Heart right ventricle (tissue), 16 donors: Measurements from ENCODE around the gene C10orf67. TPM values are rescaled to one million over a fixed set of nuclear protein-coding genes. Genes with fewer than 3 reads are reported as not detected.

Source experiments
- ATAC-seq, 8 donors: fragments of 200-7000 bp; cut with Tn5 transposase; one replicate each; pipeline ENCODE4 v1.9.1; 2020; ENCODE audit warnings: mild to moderate bottlenecking in 8 of 8, moderate library complexity in 8 of 8, moderate number of reproducible peaks in 1 of 8
- DNase-seq, 2 donors: peaks; one replicate each; pipeline ENCODE4 v3.0.0-alpha.2; 2020
- H3K27ac ChIP-seq, 10 donors: fragments of 200-600 bp; sonication (generic) in 2 of 10; one replicate each; pipeline versions ENCODE4 v1.5.0 to v1.8.0; 2020 to 2022; ENCODE audit warnings: mild to moderate bottlenecking in 3 of 10
- H3K27me3 ChIP-seq, 7 donors: fragments of 200-600 bp; one replicate each; pipeline ENCODE4 v1.8.0; 2021 to 2022; ENCODE audit warnings: mild to moderate bottlenecking in 2 of 7
- H3K36me3 ChIP-seq, 9 donors: fragments of 200-600 bp; sonication (generic) in 1 of 9; one replicate each; pipeline versions ENCODE4 v1.5.0 to v1.8.0; 2020 to 2022; ENCODE audit warnings: mild to moderate bottlenecking in 2 of 9
- H3K4me1 ChIP-seq, 9 donors: fragments of 200-600 bp; sonication (generic) in 1 of 9; one replicate each; pipeline versions ENCODE4 v1.5.0 to v1.8.0; 2020 to 2022; ENCODE audit warnings: mild to moderate bottlenecking in 4 of 9
- H3K4me3 ChIP-seq, 10 donors: fragments of 200-600 bp; sonication (generic) in 2 of 10; one replicate each; pipeline versions ENCODE4 v1.5.0 to v1.8.0; 2020 to 2022; ENCODE audit warnings: mild to moderate bottlenecking in 7 of 10, moderate library complexity in 2 of 10
- H3K9me3 ChIP-seq, 11 donors: fragments of 200-600 bp in 10 of 11; sonication (generic) in 2 of 11; one replicate each; pipeline versions ENCODE4 v1.5.0 to v1.8.0; 2013 to 2022; ENCODE audit warnings: mild to moderate bottlenecking in 2 of 11, control low read depth in 1 of 11, moderate library complexity in 1 of 11
- CTCF ChIP-seq, 9 donors: fragments of 200-600 bp; sonication (generic) in 2 of 9; IDR thresholded peaks; one replicate each; pipeline versions ENCODE4 v1.5.0 to v1.8.0; 2021 to 2022; ENCODE audit warnings: antibody characterized with exemption in 9 of 9, mild to moderate bottlenecking in 5 of 9, moderate library complexity in 1 of 9
- WGBS, 2 donors: extraction: QIAGEN DNeasy Blood & Tissue Kit; methylation state at CpG; one replicate each; pipeline ENCODE4 v1.1.7; 2013; ENCODE audit warnings: inconsistent platforms in 1 of 2; 5-methylcytosine and 5-hydroxymethylcytosine counted together
- intact Hi-C, 10 donors: fragments of 100-400 bp; cut with DNase I; formaldehyde crosslinking; loops; one replicate each; pipeline versions ENCODE4 v1.11.1 to v1.14.2; 2022
- polyA plus RNA-seq, 2 donors: library from polyadenylated mRNA; stranded (reverse); fragments of 200-250 nt; gene quantifications; one replicate each; pipeline ENCODE4 v1.2.3, GENCODE V29; 2013
- total RNA-seq, 10 donors: library from RNA; stranded (reverse); fragmentation: NEBNext Ultra II Directional in 3 of 10; extraction: Animal tissue kit (Norgen Biotek cat#: 25700) in 3 of 10; gene quantifications; one replicate each; pipeline versions ENCODE4 v1.2.1 to v1.2.4, GENCODE V29; 2021 to 2023
- donor health status: Arrhythmogenic right ventricular cardiomyopathy.
- donor health status: ischemic (EF 13 %, LVEDD 7.1; RV severe dilation, severe dysfunction).
- donor health status: healthy with polysubstance abuse.
- donor health status: DM: no; HTN: yes; CAD: no.
- donor health status: DM: no; HTN: no; CAD: no.
- donor health status: ischemic (EF 25% LVEDD 6.9; RV normal size, moderate dysfunction).
- donor health status: ischemic (EF 25% LVEDD 5.7; RV mildly dilated, moderate dysfunction).
- donor health status: healthy.
- donor health status: DM: yes; HTN: yes; CAD: no.
- donor health status: Ischemic cardiomyopathy.
- donor health status: ischemic (EF 35%, LVEDD 5.7; RV mildly dilated, moderate dysfunction).
- donor health status: nonischemic (EF 11% LVEDD 7.7; RV severe dilation, severe dysfunction).
- donor health status: DM: yes; HTN: yes; CAD: no.
- donor health status: PGD.
- donor health status: ischemic (EF 29% LVEDD 5.4; RV normal size, mild dysfunction).
- donor health status: nonischemic (EF 23%, LVEDD 6.1; RV moderate dilation, normal function).

C10orf67 gene
- total and polyA plus RNA-seq, 12 donors: 0.15 to 1.5 (median 0.40) TPM

- no peaks in the 10 kb centered on the region for H3K4me1 ChIP-seq
- no peaks in the 10 kb centered on the region for H3K9me3 ChIP-seq
- no peaks in the 10 kb centered on the region for H3K36me3 ChIP-seq
- WGBS, 2 donors: 46% methylated on average over 5 of the region's 5 CpGs
- ATAC-seq: no peak
- H3K27ac ChIP-seq: no peak overlapping the region
- no peak overlapping the region for H3K4me3 ChIP-seq
- DNase-seq: no peak
- H3K27me3 ChIP-seq: peaks cover 0 to 25% (median 12%) of the 10 kb centered on the region in 7 donors
- intact Hi-C loops: loop anchor here in 3 of 10 donors (5.0 to 10.0 kb wide), 3 partner anchors 130 to 363 kb away; no protein-coding TSS in a partner anchor
- TF ChIP-seq CTCF (IDR thresholded peaks at IDR 0.05): peak in 8 of 9 donors; percentile 16 to 58 (median 49)
Observed at GRCh38 chr10:23294638-23295247, 49.9 kb downstream of the C10orf67 start.

DNA sequence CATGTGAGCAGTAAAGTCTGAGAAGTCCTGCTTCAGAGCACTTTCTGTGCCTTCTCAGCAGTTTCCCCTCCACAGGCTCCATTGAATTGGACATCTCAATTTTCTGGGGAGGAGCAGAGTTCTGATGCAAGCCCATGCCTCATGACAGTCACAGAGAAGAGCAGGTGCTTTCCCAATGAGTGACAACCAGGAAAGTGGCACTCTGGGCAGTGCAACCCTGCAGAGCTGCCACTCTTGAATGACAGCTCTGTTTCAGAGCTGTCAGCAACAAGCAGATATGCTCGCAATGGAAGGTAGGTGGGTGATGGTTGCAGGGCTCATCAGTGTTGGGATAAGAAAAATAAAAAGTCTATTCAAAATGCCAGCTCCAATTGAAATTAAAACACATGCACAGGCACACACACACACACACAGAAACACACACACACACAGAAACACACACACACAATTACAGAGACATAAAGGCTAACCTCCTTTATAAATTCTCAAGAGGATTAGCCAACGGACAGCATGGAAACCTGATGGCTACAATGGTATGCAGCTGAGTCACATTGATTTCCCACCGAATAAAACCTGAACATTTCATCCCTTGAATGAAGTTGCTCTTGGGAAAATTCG is 50.5 kb downstream of the C10orf67 start:
- Histone ChIP-seq H3K9me3 (no peaks in the 10 kb centered on the region), H3K36me3 (no peaks in the 10 kb centered on the region), H3K27ac (no peak overlapping the region), H3K27me3 (peaks cover 0 to 25% (median 12%) of the 10 kb centered on the region in 7 donors), H3K4me1 (no peaks in the 10 kb centered on the region), H3K4me3 (no peak overlapping the region)
- ATAC-seq: no peak
- intact Hi-C loops: loop anchor here in 2 of 10 donors (5.0 to 10.0 kb wide), 2 partner anchors 129 to 137 kb away; no protein-coding TSS in a partner anchor
- WGBS, 2 donors: 53 to 57% methylated on average over 4 of the region's 4 CpGs
- TF ChIP-seq CTCF (IDR thresholded peaks at IDR 0.05): no peak
- no peak for DNase-seq

GRCh38 chr10:23293145-23293724 is 51.4 kb downstream of the C10orf67 start:
- Histone ChIP-seq H3K36me3 (no peaks in the 10 kb centered on the region), H3K4me3 (no peak overlapping the region), H3K27ac (no peak overlapping the region), H3K4me1 (no peaks in the 10 kb centered on the region), H3K9me3 (no peaks in the 10 kb centered on the region), H3K27me3 (peaks cover 0 to 25% (median 12%) of the 10 kb centered on the region in 7 donors)
- intact Hi-C loops: loop anchor here in 2 of 10 donors (5.0 to 10.0 kb wide), 2 partner anchors 128 to 136 kb away; no protein-coding TSS in a partner anchor
- WGBS, 2 donors: 23 to 26% methylated on average over 7 of the region's 7 CpGs
- ATAC-seq (no peak), DNase-seq (no peak)
- TF ChIP-seq CTCF (IDR thresholded peaks at IDR 0.05): peak in 4 of 9 donors; percentile 19 to 48 (median 38)

GRCh38 chr10:23291551-23292334 is 52.9 kb downstream of the C10orf67 start:
- Histone ChIP-seq H3K27ac (no peak overlapping the region), H3K36me3 (no peaks in the 10 kb centered on the region), H3K4me1 (no peaks in the 10 kb centered on the region), H3K27me3 (peaks cover 0 to 25% (median 12%) of the 10 kb centered on the region in 7 donors), H3K9me3 (peaks cover 0 to 14% (median 0%) of the 10 kb centered on the region in 11 donors), H3K4me3 (no peak overlapping the region)
- DNase-seq (no peak), ATAC-seq (no peak)
- no peak for TF ChIP-seq CTCF (IDR thresholded peaks at IDR 0.05)
- 58 to 60% methylated on average over 13 of the region's 13 CpGs for WGBS, 2 donors
- intact Hi-C loops: loop anchor here in 2 of 10 donors (5.0 to 10.0 kb wide), 2 partner anchors 127 to 134 kb away; no protein-coding TSS in a partner anchor
